Ishikawa (cell line): ENCODE measurements around the gene PAXX.

Source experiments
- CEBPB ChIP-seq: IDR thresholded peaks from 2 replicates; pipeline ENCODE4 v1.6.1; 2012
- CREB1 ChIP-seq: IDR thresholded peaks from 2 replicates; pipeline ENCODE4 v1.6.1; 2012; ENCODE audit warnings: low read depth
- EGR1 ChIP-seq: IDR thresholded peaks from 2 replicates; pipeline ENCODE4 v1.6.1; 2012
- EP300 ChIP-seq: IDR thresholded peaks from 2 replicates; pipeline ENCODE4 v1.6.1; 2012; ENCODE audit warnings: borderline replicate concordance
- FOXM1 ChIP-seq: IDR thresholded peaks from 2 replicates; pipeline ENCODE4 v1.6.1; 2012; ENCODE audit warnings: low read depth, borderline replicate concordance
- NFIC ChIP-seq: IDR thresholded peaks from 2 replicates; pipeline ENCODE4 v1.6.1; 2012
- RAD21 ChIP-seq: IDR thresholded peaks from 2 replicates; pipeline ENCODE4 v1.6.1; 2012; ENCODE audit warnings: low read depth
- TAF1 ChIP-seq: IDR thresholded peaks from 2 replicates; pipeline ENCODE4 v1.6.1; 2012; ENCODE audit warnings: low read depth, mild to moderate bottlenecking
- TCF12 ChIP-seq: IDR thresholded peaks from 2 replicates; pipeline ENCODE4 v1.6.1; 2012; ENCODE audit warnings: low read depth
- TEAD4 ChIP-seq: IDR thresholded peaks from 2 replicates; pipeline ENCODE4 v1.6.1; 2012
- YY1 ChIP-seq: IDR thresholded peaks from 2 replicates; pipeline ENCODE4 v1.6.1; 2012; ENCODE audit warnings: low read depth
- ZBTB7A ChIP-seq: IDR thresholded peaks from 2 replicates; pipeline ENCODE4 v1.6.1; 2012; ENCODE audit warnings: low read depth
- TF ChIP-seq, protein P1 (sequence below): IDR thresholded peaks from 2 replicates; pipeline ENCODE4 v1.6.1; 2012
- TF ChIP-seq, protein P2 (sequence below): IDR thresholded peaks from 2 replicates; pipeline ENCODE4 v1.6.1; 2012
- TF ChIP-seq, protein P3 (sequence below): IDR thresholded peaks from 2 replicates; pipeline ENCODE4 v1.6.1; 2012; ENCODE audit warnings: low read depth, mild to moderate bottlenecking

The PAXX gene

DNA sequence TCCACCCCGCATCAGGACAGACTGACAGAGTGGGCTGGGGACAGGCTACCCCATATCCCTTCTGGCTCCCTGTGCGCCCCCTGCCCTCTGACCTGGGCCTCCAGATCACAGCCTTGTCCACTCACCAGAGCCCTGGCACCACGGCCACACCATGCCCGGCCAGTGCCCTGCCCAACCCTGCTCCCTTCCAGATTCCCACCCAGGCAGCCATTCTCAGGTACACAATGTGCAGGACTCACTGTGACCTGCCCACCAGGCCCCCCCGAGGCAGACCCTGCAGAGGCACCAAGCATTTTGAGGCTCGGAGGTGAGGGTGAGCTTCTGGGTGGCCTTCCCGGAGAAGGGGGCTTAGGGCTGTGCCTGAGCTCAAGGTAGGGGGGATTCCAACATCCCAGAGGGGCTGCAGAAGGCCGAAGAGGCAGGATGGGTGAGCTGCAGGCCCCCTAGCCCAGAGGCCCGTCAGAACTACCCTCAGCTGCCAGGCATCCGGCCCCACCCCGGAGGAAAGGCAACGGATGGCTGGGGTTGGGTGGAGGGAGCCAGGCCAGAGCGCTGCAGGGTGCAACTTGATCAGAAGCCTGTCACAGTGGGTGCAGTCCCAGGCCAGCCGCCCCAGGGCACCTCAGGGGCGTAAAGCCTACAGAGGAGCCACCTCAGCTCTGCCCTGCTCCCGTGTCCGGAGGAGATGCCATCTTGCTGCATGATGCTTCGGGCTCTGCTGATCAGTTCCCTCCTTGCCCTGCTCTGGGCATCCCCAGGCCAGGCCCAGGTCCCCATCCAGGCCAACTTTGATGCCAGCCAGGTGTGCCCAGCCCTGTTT is 9.8 kb upstream of the PAXX start, which contains the start of gene LCNL1:
Gene LCNL1, plus strand, starts transcription at position 762 of the 820 bp plus-strand sequence. CDS start 594 bp downstream, outside the sequence.
- TF ChIP-seq CEBPB, result no peak
- TF ChIP-seq, protein P1, sequence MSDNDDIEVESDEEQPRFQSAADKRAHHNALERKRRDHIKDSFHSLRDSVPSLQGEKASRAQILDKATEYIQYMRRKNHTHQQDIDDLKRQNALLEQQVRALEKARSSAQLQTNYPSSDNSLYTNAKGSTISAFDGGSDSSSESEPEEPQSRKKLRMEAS, result no peak
- no peak for TF ChIP-seq CREB1
- no peak for TF ChIP-seq YY1
- no peak for TF ChIP-seq TEAD4
- TF ChIP-seq ZBTB7A, result no peak
- no peak for TF ChIP-seq RAD21
- no peak for TF ChIP-seq EP300
- TF ChIP-seq, protein P2, sequence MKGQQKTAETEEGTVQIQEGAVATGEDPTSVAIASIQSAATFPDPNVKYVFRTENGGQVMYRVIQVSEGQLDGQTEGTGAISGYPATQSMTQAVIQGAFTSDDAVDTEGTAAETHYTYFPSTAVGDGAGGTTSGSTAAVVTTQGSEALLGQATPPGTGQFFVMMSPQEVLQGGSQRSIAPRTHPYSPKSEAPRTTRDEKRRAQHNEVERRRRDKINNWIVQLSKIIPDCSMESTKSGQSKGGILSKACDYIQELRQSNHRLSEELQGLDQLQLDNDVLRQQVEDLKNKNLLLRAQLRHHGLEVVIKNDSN, result no peak

DNA sequence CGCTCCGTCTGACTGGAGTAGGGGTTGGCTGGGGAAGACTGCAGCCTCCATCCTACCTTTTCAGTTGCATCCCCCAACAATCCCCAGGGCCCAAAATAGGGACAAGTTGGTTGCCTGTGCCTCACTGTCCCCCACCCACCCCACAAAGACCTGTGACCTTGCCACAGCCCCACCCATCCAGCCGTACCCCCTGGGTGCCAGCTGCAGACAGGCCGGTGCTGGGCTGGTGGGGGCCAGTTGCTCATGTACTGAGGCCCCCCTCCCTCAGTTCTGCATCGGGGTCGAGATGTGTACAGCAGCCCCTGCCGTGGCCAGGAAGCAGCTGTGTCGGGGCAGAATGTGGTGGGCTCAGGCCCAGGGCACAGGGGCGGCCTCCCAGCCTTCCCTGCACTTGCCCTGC is 9.1 kb upstream of the PAXX start:
- TF ChIP-seq EP300 (no peak), EGR1 (no peak), YY1 (no peak), CEBPB (no peak), FOXM1 (no peak), CREB1 (no peak)
- TF ChIP-seq, protein P3, sequence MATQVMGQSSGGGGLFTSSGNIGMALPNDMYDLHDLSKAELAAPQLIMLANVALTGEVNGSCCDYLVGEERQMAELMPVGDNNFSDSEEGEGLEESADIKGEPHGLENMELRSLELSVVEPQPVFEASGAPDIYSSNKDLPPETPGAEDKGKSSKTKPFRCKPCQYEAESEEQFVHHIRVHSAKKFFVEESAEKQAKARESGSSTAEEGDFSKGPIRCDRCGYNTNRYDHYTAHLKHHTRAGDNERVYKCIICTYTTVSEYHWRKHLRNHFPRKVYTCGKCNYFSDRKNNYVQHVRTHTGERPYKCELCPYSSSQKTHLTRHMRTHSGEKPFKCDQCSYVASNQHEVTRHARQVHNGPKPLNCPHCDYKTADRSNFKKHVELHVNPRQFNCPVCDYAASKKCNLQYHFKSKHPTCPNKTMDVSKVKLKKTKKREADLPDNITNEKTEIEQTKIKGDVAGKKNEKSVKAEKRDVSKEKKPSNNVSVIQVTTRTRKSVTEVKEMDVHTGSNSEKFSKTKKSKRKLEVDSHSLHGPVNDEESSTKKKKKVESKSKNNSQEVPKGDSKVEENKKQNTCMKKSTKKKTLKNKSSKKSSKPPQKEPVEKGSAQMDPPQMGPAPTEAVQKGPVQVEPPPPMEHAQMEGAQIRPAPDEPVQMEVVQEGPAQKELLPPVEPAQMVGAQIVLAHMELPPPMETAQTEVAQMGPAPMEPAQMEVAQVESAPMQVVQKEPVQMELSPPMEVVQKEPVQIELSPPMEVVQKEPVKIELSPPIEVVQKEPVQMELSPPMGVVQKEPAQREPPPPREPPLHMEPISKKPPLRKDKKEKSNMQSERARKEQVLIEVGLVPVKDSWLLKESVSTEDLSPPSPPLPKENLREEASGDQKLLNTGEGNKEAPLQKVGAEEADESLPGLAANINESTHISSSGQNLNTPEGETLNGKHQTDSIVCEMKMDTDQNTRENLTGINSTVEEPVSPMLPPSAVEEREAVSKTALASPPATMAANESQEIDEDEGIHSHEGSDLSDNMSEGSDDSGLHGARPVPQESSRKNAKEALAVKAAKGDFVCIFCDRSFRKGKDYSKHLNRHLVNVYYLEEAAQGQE, result no peak
- TF ChIP-seq, protein P2, result no peak
- TF ChIP-seq, protein P1, result no peak

DNA sequence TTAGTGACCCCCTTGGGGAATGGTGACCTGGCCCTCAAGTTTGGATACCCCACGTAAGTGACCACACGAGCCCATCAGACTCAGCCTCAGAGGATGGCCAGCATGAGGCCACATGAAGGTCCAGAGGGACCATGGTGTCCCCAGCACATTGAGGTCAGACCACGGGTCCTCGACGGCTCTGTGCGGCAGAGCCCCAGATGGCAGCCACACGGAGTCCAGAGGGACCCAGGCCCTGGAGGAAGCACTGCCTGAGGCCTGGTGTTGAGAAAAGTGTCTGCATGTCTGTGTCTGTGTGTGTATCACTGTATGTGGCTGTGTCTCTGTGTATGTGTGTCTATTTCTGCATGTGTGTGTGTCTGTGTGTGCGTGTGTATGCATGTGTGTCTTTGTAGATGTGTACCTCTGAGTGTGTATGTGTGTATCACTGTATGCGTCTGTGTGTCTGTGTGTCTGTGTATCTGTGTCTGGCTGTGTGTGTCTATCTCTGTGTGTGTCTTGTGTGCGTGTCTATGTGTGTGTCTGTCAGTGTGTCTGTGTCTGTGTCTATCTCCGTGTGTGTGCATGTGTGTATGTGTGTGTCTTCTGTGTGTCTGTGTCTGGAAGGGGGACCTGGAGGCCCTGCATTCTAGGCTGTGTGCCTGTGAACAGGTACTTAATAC is 8.4 kb upstream of the PAXX start:
- TF ChIP-seq EP300, result no peak
- TF ChIP-seq EGR1, result no peak
- TF ChIP-seq, protein P2, result no peak
- TF ChIP-seq, protein P3, result no peak
- TF ChIP-seq RAD21, result no peak
- TF ChIP-seq CREB1, result no peak
- no peak for TF ChIP-seq YY1
- no peak for TF ChIP-seq TAF1
- TF ChIP-seq TCF12, result no peak
- TF ChIP-seq CEBPB, result no peak
- TF ChIP-seq NFIC, result no peak
- TF ChIP-seq, protein P1, result no peak
- no peak for TF ChIP-seq FOXM1
- TF ChIP-seq ZBTB7A, result no peak
- TF ChIP-seq TEAD4, result no peak

DNA sequence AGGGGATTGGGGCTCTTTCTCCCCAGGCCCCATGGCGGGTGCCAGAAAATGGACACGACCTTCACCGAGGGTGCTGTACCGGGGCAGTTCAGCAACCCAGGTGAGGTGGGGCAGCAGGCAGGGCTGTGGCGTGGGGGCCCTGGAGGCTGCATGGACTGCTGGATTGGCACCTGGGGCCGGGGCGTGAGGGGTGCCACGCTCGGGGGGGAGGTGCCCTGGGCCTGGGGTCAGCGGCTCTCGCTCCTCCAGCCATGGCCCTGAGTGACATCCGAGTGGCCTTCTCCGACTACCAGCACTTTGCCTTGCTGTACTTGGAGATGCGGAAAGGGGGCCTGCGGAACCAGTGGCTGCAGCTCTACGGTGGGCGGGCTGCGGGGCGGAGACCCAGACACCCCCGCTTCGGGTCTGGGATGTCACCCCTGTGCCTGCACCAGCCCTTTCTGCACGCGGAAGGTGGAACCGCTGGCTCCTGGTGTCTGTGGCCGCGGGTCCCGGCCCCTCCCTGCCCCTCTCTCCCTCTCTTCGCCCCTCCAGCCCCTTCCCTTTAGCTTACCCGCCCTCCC is 7.7 kb upstream of the PAXX start:
- TF ChIP-seq EGR1 (no peak), TAF1 (no peak)

DNA sequence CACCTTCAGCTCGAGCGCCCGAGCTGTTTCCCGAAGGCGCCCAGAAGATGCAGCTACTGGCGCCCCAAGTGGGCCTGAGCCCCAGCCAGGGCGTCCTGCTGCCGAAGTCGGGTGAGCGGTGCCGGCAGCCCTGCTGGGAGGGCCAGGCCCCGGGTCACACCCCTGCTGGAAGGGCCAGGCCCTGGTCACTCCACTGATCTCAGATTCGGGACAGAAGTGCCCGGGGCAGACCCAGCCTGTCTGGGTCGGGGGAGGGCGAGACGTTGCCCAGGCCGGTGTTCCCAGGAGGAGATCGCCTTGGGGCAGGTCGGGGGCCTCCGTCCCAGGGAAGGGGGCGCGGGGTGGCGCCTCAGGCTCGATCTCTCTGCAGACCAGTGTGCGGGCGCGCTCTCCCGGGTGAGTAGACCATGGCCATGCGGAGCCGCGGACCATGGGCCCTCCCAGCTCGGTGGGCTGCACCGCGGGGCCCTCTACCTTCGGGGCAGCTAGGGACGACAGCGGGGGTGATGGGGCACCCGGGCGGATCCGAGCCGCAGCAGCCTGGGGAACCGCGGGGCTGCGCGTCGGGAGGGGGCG is 7.1 kb upstream of the PAXX start:
- TF ChIP-seq YY1, result no peak
- TF ChIP-seq RAD21, result no peak
- no peak for TF ChIP-seq TCF12
- no peak for TF ChIP-seq ZBTB7A
- TF ChIP-seq, protein P3, result no peak
- no peak for TF ChIP-seq NFIC
- TF ChIP-seq CREB1, result no peak
- TF ChIP-seq, protein P2, result no peak
- no peak for TF ChIP-seq EP300
- no peak for TF ChIP-seq FOXM1
- TF ChIP-seq EGR1, result no peak
- no peak for TF ChIP-seq TEAD4
- TF ChIP-seq TAF1, result no peak
- TF ChIP-seq, protein P1, result no peak
- no peak for TF ChIP-seq CEBPB
